HepG2 (cell line): Measurements from ENCODE around the gene RANBP17. TPM values are rescaled to one million over a fixed set of nuclear protein-coding genes. Genes with fewer than 3 reads are reported as not detected.
"Not testable (repeated sequence)": the region's sequence is repeated elsewhere in the genome, so short reads cannot be mapped to it uniquely, and the experiment has no call there.

ENCODE experiments used
- ATAC-seq: fragments of 200-7000 bp; cut with Tn5 transposase; 3 replicates; pipeline ENCODE4 v1.9.1; 2020; ENCODE audit warnings: mild to moderate bottlenecking, moderate library complexity
- BruUV-seq: library from RNA; stranded (reverse); fragments of 400-500 nt; replicated peaks from 2 replicates; lab custom pipeline; 2021; lab: Mats Ljungman, UMichigan
- CTCF ChIA-PET: fragments of 300-600 bp; formaldehyde crosslinking; extraction: SDS; loops from one replicate; lab custom pipeline; 2021; ENCODE audit warnings: low total read pairs, inconsistent platforms, low intra/inter-chr PET ratio; lab: Yijun Ruan, JAX
- POLR2A ChIA-PET: fragments of 350-600 bp; sonication (Branson Sonifier 250); formaldehyde crosslinking; loops from one replicate; lab custom pipeline; 2020; ENCODE audit warnings: antibody characterized with exemption, inconsistent platforms; lab: Yijun Ruan, JAX
- DNase-seq: peaks from one replicate; pipeline ENCODE4 v3.0.0-alpha.2; 2015; ENCODE audit warnings: low spot score
- FAIRE-seq: peaks from 3 replicates; lab custom pipeline; 2011; peaks lifted over from hg19 to GRCh38; lab: Jason Lieb, UNC
- H2AFZ ChIP-seq: one replicate; pipeline ENCODE4 v1.6.1; 2011; ENCODE audit warnings: low read length, inconsistent platforms
- H3K27ac ChIP-seq: fragments of 300-600 bp; 3 replicates; pipeline ENCODE4 v1.8.0; 2011; ENCODE audit warnings: mixed run types, mild to moderate bottlenecking, mixed read lengths, low read length, inconsistent platforms; ENCODE audit not compliant: insufficient read depth; ENCODE audit errors: extremely low read length
- H3K27me3 ChIP-seq, 2 experiments: fragments of 200-600 bp in 1 of 2; 2 replicates in 1 of 2; 3 replicates in 1 of 2; pipeline versions ENCODE4 v1.6.0 to v1.8.0; 2011; ENCODE audit warnings: low read length in 2 of 2, mild to moderate bottlenecking in 2 of 2, moderate library complexity in 2 of 2, inconsistent platforms in 1 of 2; ENCODE audit not compliant: insufficient read depth in 2 of 2, control insufficient read depth in 1 of 2
- H3K36me3 ChIP-seq, 2 experiments: fragments of 200-600 bp in 1 of 2; replicated peaks in 1 of 2; 2 replicates in 1 of 2; 3 replicates in 1 of 2; pipeline versions ENCODE4 v1.5.1 to v1.8.0; 2011; ENCODE audit warnings: low read length in 2 of 2, inconsistent platforms in 1 of 2; ENCODE audit not compliant: insufficient read depth in 2 of 2, control insufficient read depth in 1 of 2
- H3K4me1 ChIP-seq: 2 replicates; pipeline ENCODE4 v1.5.1; 2012; ENCODE audit warnings: low read length, inconsistent platforms; ENCODE audit not compliant: insufficient read depth
- H3K4me2 ChIP-seq: 2 replicates; pipeline ENCODE4 v1.6.0; 2011; ENCODE audit warnings: low read depth, low read length, inconsistent platforms
- H3K4me3 ChIP-seq, 3 experiments: fragments of 200-600 bp in 1 of 3; sonication (generic), shearing (Covaris generic) in 1 of 3; replicated peaks in 1 of 3; 2 replicates each; pipeline ENCODE4 v1.5.1; 2011 to 2016; ENCODE audit warnings: low read length in 3 of 3, inconsistent platforms in 2 of 3, low read depth in 2 of 3, mild to moderate bottlenecking in 2 of 3, control low read depth in 1 of 3, mixed read lengths in 1 of 3; ENCODE audit not compliant: insufficient read depth in 1 of 3
- H3K79me2 ChIP-seq: one replicate; pipeline ENCODE4 v1.6.1; 2011; ENCODE audit warnings: low read length, inconsistent platforms; ENCODE audit not compliant: insufficient read depth
- H3K9ac ChIP-seq: 2 replicates; pipeline ENCODE4 v1.6.0; 2011; ENCODE audit warnings: mild to moderate bottlenecking, low read depth, low read length, inconsistent platforms; ENCODE audit not compliant: insufficient read depth
- H3K9me3 ChIP-seq: 2 replicates; pipeline ENCODE4 v1.5.1; 2012; ENCODE audit warnings: mild to moderate bottlenecking, low read length
- H4K20me1 ChIP-seq: 2 replicates; pipeline ENCODE4 v1.6.0; 2011; ENCODE audit warnings: inconsistent platforms, mild to moderate bottlenecking, low read length, moderate library complexity; ENCODE audit not compliant: insufficient read depth
- ARID2 ChIP-seq: sonication (generic); formaldehyde crosslinking; IDR thresholded peaks from 2 replicates; pipeline ENCODE4 v1.8.1; 2022; ENCODE audit warnings: mild to moderate bottlenecking, missing genetic modification reagents, borderline replicate concordance
- IRF2 ChIP-seq: IDR thresholded peaks from 2 replicates; pipeline ENCODE4 v1.6.1; 2018; ENCODE audit warnings: missing genetic modification reagents, missing compliant biosample characterization
- KDM3A ChIP-seq: IDR thresholded peaks from 2 replicates; pipeline ENCODE4 v1.6.1; 2018; ENCODE audit warnings: low read depth, missing compliant biosample characterization
- KLF13 ChIP-seq: sonication (generic); formaldehyde crosslinking; IDR thresholded peaks from 2 replicates; pipeline ENCODE4 v1.4.0; 2020; ENCODE audit warnings: mild to moderate bottlenecking, missing genetic modification reagents
- WGBS: methylation state at CpG from one replicate; pipeline ENCODE4 v1.1.6; 2017; ENCODE audit warnings: low lambda C conversion rate; 5-methylcytosine and 5-hydroxymethylcytosine counted together
- in situ Hi-C: cut with HindIII; loops from 2 replicates; pipeline ENCODE4 v1.10.0; 2017; ENCODE audit warnings: low pct_unique_long_range_greater_than_20kb; ENCODE audit not compliant: extremely low pct_ligation_motif_present
- intact Hi-C: fragments of 100-400 bp; cut with micrococcal nuclease; formaldehyde crosslinking; loops from one replicate; pipeline ENCODE4 v1.10.0; 2022; ENCODE audit not compliant: unreplicated experiment
- polyA plus RNA-seq, 8 experiments: library from polyadenylated mRNA; depleted of rRNA in 3 of 8; stranded (reverse) in 7 of 8; unstranded in 1 of 8; fragments of >200 nt; fragmentation: Illumina TruSeq in 4 of 8; extraction: Trizol in 4 of 8; gene quantifications; 2 replicates each; pipeline versions ENCODE4 v1.2.1 to v1.2.3, GENCODE V29; 2011 to 2016; ENCODE audit warnings: low read depth in 4 of 8, missing spikeins in 1 of 8, mixed read lengths in 1 of 8; ENCODE audit not compliant: insufficient read depth in 1 of 8
- total RNA-seq, 5 experiments: library from RNA; depleted of rRNA; stranded (reverse); fragments of >200 nt; fragmentation: Illumina TruSeq; extraction: Trizol; gene quantifications; 2 replicates each; pipeline ENCODE4 v1.2.3, GENCODE V29; 2016; ENCODE audit warnings: low read depth in 1 of 5
- TF ChIP-seq, protein P1 (sequence below): sonication (generic); formaldehyde crosslinking; IDR thresholded peaks from 2 replicates; pipeline ENCODE4 v1.5.0; 2020; ENCODE audit warnings: mild to moderate bottlenecking, missing genetic modification reagents

Gene RANBP17
- total and polyA plus RNA-seq, 2 of the 13 experiments (the other 11 are each of a cell fraction or from before 2014, with no cell fraction given): not detected

DNA sequence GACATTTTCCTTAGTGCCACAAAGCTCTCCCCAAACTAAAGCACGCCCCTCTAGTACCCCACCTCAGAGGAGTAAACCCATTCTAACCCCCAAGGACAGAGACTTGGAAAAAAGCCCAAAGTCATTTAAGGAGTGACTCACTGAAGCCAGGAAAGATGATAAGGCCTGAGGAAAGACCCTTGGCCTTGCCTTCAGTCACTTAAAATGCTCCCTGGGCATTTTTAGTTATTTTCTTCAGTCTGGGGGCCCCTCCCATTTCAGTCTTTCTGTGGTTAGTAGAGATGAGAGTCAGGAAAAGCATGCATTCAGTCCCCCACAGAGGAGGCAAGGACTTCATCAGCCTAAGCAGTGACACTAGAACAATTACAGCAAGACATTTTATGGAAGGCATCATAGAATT, 433.5 kb downstream of the RANBP17 start (continued):
- TF ChIP-seq, protein P1, sequence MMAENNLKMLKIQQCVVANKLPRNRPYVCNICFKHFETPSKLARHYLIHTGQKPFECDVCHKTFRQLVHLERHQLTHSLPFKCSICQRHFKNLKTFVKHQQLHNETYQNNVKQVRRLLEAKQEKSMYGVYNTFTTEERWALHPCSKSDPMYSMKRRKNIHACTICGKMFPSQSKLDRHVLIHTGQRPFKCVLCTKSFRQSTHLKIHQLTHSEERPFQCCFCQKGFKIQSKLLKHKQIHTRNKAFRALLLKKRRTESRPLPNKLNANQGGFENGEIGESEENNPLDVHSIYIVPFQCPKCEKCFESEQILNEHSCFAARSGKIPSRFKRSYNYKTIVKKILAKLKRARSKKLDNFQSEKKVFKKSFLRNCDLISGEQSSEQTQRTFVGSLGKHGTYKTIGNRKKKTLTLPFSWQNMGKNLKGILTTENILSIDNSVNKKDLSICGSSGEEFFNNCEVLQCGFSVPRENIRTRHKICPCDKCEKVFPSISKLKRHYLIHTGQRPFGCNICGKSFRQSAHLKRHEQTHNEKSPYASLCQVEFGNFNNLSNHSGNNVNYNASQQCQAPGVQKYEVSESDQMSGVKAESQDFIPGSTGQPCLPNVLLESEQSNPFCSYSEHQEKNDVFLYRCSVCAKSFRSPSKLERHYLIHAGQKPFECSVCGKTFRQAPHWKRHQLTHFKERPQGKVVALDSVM (CRISPR knock-in tag): no peak
- TF ChIP-seq KLF13 (CRISPR knock-in tag): no peak
- TF ChIP-seq KDM3A (CRISPR knock-in tag): no peak

DNA sequence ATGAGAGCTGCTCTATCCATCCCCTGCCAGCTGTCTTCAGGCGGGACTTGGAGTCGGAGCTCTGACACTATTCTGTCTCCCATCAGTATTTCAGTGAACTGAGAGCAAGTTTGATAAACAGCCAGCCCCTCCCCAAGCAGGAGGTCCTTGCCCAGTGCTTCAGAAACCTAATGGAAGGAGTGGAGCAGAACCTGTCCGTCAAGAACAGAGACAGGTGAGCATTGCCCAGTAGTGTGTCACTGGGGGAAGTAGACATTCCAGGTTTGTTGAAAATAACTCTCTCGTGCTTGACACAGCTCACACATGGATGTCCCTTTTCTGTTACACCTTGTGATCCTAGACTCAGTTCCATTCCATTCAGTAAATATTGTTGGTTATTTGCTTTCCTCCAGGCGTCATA, 434.0 kb downstream of the RANBP17 start:
- POLR2A ChIA-PET: no interaction called here
- Histone ChIP-seq H3K4me2 (no peak overlapping the region), H3K27me3 (peaks cover 0 to 3% of the 10 kb centered on the region in 2 experiments; a peak in 1 of 5 replicates), H4K20me1 (no peaks in the 10 kb centered on the region), H3K9ac (no peak overlapping the region), H3K27ac (no peak overlapping the region), H2AFZ (no peak overlapping the region), H3K4me1 (no peaks in the 10 kb centered on the region), H3K4me3 (no peak overlapping the region), H3K9me3 (no peaks in the 10 kb centered on the region), H3K36me3 (no peaks in the 10 kb centered on the region), H3K79me2 (no peaks in the 10 kb centered on the region)
- CTCF ChIA-PET: no interaction called here
- 4% methylated on average over 5 of the region's 5 CpGs for WGBS
- intact Hi-C loops (no loop called here), in situ Hi-C loops (no loop called here)
- no TSS peak for BruUV-seq
- FAIRE-seq (no peak), DNase-seq (no peak), ATAC-seq (no peak)
- TF ChIP-seq IRF2 (CRISPR knock-in tag): no peak
- TF ChIP-seq ARID2: no peak

DNA sequence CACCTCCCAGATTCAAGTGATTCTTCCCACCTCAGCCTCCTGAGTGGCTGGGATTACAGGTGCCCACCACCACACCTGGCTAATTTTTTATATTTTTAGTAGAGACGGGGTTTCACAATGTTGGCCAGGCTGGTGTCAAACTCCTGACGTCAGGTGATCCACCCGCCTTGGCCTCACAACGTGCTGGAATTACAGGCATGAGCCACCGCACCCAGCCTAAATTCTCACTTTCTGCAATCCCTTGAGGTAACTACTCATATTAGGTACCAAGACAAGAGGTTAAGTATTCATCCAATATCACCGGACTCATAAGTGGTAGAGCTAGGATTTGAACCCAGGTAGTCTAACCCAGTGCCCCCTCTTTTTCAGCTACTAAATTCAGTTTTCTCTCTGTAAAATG, 436.1 kb downstream of the RANBP17 start:
- ATAC-seq, H3K27ac ChIP-seq, H3K4me2 ChIP-seq, H3K9ac ChIP-seq, H2AFZ ChIP-seq, H3K4me3 ChIP-seq, in situ Hi-C loops, H4K20me1 ChIP-seq, H3K4me1 ChIP-seq, BruUV-seq, H3K36me3 ChIP-seq, POLR2A ChIA-PET, intact Hi-C loops, H3K79me2 ChIP-seq, FAIRE-seq, H3K9me3 ChIP-seq, CTCF ChIA-PET, DNase-seq: not testable (repeated sequence)
- WGBS: 17% methylated on average over 6 of the region's 6 CpGs
- H3K27me3 ChIP-seq: peaks cover 4 to 12% of the 10 kb centered on the region in 2 experiments; a peak in 2 of 5 replicates
